HG02840 (cell line): Measurements from ENCODE around the gene SOX8.

Experiments
- ATAC-seq: cut with Tn5 transposase; IDR thresholded peaks from one replicate; pipeline ENCODE4 v1.9.1; 2021; ENCODE audit warnings: mild to moderate bottlenecking, moderate library complexity, moderate number of reproducible peaks; ENCODE audit not compliant: unreplicated experiment, low FRiP score

The SOX8 gene

GRCh38 chr16:1002399-1003166 is 21.0 kb downstream of the SOX8 start:
- no peak for ATAC-seq

GRCh38 chr16:1003391-1004347 is 22.1 kb downstream of the SOX8 start:
- ATAC-seq: no peak

- ATAC-seq: no peak
These were observed 23.7 kb downstream of the SOX8 start for GRCh38 chr16:1005286-1005685.

- ATAC-seq: no peak
These were observed 25.2 kb downstream of the SOX8 start for GRCh38 chr16:1006781-1007180.

GRCh38 chr16:1007284-1007850 is 25.8 kb downstream of the SOX8 start:
- no peak for ATAC-seq

- ATAC-seq: no peak
These were observed 26.5 kb downstream of the SOX8 start for GRCh38 chr16:1008085-1008484.

- ATAC-seq: no peak
These were observed 28.0 kb downstream of the SOX8 start for GRCh38 chr16:1009358-1010150.

GRCh38 chr16:1010251-1010650 is 28.7 kb downstream of the SOX8 start:
- no peak for ATAC-seq

- ATAC-seq: no peak
These were observed 29.2 kb downstream of the SOX8 start for GRCh38 chr16:1010815-1011214.

- no peak for ATAC-seq
These were observed 29.9 kb downstream of the SOX8 start for GRCh38 chr16:1011316-1012082.

GRCh38 chr16:1012135-1012534 is 30.6 kb downstream of the SOX8 start:
- ATAC-seq: no peak

- no peak for ATAC-seq
These were observed 31.4 kb downstream of the SOX8 start for GRCh38 chr16:1012722-1013592.

GRCh38 chr16:1013593-1013900 is 32.0 kb downstream of the SOX8 start:
- ATAC-seq: no peak

- ATAC-seq: no peak
These were observed 32.7 kb downstream of the SOX8 start for GRCh38 chr16:1014221-1014620.

GRCh38 chr16:1014771-1015495 is 33.4 kb downstream of the SOX8 start:
- ATAC-seq: no peak

- no peak for ATAC-seq
These were observed 37.1 kb downstream of the SOX8 start for GRCh38 chr16:1018447-1019198.

GRCh38 chr16:1019231-1020090 is 37.9 kb downstream of the SOX8 start:
- no peak for ATAC-seq
